ENCODE measurements around the gene HNRNPD.
A peak's percentile ranks its signal among the peaks of the same experiment; 100 is the strongest.
"Not testable (repeated sequence)": the region's sequence is repeated elsewhere in the genome, so short reads cannot be mapped to it uniquely, and the experiment has no call there.

HNRNPD gene

GRCh38 chr4:82373816-82374625, at the start of gene HNRNPD:
Gene HNRNPD (minus strand): TSS chr4:82373991. CDS start chr4:82373678, 313 bp downstream.
- DNase-seq = peak; percentile 84 to 91

DNA sequence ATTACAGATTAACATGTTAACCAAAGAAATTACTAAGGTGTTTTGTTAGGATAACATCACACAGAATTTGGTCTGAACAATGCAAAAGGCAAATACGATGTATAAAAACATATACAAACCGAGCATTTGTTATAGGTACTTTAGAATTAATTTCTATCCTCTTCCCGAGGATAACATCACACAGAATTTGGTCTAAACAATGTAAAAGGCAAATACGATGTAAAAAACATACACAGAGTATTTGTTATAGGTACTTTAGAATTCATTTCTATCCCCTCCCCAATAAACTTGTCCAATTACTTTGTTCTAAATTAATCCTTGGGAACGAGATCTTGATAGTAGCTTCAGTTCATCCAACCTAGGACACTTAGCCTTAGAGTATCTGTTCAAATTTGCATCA, 48.8 kb upstream of the HNRNPD start:
- no peak for DNase-seq

DNA sequence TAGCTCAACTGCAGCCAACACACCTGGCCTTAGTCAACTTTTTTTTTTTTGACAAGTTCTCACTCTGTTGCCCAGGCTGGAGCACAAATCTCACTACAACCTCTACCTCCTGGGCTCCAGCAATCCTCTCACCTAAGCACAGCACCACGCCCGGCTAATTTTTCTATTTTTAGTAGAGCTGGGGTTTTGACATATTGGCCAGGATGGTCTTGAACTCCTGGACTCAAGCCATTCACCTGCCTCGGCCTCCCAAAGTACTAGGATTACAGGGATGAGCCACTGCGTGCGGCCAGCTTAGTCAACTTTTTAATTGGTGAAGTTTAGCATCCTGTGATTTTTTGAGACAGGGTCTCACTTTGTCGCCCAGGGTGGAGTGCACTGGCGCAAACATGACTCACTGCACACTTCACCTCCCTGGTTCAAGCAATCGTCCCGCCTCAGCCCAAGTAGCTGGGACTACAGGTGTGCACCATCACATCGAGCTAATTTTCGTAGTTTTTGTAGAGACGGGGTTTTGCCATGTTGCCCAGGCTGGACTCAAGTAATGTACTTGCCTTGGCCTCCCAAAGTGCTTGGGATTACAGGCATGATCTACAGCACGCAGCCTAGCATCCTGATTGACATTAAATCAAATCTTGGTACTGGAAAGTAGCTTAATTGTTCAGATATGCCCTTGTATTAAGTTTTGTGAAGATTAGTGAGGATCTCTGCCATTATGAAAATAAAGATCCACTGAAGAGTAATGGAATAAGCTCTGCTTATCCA, 48.2 kb upstream of the HNRNPD start:
- no peak for DNase-seq

GRCh38 chr4:82419451-82419850, 45.7 kb upstream of the HNRNPD start:
- no peak for DNase-seq

DNA sequence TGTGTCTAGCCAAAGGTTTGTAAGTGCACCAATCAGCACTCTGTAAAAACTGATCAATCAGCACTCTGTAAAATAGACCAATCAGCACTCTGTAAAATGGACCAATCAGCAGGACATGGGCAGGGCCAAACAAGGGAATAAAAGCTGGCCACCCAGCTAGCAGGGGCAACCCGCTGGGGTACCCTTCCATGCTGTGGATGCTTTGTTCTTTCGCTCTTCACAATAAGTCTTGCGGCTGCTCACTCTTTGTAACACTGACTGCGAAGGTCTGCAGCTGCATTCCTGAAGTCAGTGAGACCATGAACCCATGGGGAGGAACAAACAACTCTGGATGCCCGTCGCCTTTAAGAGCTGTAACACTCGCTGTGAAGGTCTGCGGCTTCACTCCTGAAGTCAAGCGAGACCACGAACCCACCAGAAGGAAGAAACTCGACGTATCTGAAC, 42.2 kb upstream of the HNRNPD start:
- DNase-seq = no peak

GRCh38 chr4:82415061-82415460, 41.3 kb upstream of the HNRNPD start:
- not testable (repeated sequence) for DNase-seq

DNA sequence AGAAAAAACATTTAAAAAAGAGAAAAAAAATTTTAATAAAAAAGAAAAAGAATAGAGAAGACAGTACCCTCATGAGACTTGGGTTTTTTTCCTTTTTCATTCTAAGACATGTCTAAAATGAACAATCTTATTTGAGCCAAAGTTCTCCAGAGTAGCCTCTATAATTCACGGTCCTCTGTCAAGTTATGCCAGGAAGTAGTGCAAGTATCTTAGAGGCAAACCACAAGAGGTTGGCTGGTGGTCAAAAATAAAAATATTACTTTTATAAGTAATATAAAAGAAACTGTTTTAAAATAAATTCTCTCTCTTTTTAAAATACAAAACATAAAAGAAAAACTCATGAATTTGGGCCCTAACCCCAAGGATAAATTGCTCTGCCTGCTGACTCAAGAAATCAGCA, 29.9 kb upstream of the HNRNPD start:
- no peak for DNase-seq

- DNase-seq = no peak
Measured at GRCh38 chr4:82402196-82402775, 28.5 kb upstream of the HNRNPD start.

DNA sequence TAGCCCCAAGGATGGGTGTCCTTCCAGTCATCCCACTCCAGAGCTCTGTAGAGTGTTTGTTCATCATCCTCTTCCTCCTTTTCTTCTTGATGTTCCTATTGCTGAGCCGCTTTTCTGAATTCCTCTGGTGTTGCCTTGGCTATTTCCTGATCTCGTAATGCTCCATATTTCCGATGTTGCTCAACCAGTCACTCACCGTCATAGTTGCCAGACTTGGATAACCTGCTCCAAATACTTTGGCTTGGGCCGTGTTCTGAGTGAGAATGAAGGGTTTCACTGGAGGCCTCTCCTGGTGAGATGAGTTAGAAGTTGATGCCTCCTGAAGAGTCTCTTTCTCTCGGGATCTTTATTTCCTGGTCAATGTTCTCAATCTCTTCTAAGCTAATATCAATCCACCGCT, 27.8 kb upstream of the HNRNPD start:
- DNase-seq = no peak

DNA sequence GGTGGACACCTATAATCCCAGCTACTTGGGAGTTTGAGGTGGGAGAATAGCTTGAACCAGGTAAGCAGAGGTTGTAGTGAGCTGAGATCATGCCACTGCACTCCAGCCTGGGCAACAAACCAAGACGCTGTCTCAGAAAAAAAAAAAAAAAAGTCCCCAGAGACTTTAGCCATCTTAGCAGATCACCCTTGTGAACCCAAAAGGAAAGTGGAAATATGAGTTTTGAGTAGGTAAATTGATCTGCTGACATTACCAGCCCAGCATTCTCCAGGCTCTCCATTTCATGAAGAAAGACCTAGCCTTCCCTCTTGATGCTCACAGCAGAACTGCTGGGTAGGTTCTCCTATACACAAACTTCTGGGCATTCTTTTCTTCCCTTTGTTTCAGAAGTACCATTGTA, 24.5 kb upstream of the HNRNPD start:
- DNase-seq = no peak

DNA sequence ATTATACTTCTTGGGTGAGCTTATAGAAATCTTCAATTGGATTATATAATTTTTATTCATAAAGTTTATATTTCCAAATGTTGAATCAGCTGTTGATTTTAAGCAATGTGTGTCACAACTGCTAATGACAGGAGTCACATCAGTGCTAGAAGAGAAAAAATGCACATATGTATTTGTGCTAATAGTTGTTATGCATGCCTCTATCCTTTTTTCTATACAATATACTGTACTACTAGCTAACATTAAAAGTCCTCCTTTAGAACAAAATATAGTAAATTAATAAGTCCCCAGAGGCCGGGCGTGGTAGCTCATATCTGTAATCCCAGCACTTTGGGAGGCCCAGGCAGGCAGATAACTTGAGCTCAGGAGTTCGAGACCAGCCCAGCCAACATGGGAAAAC, 23.7 kb upstream of the HNRNPD start:
- DNase-seq = no peak

GRCh38 chr4:82394896-82395295, 21.1 kb upstream of the HNRNPD start:
- DNase-seq = no peak

- DNase-seq = not testable (repeated sequence)
Measured at GRCh38 chr4:82390061-82390460, 16.3 kb upstream of the HNRNPD start.

GRCh38 chr4:82388405-82388804, 14.6 kb upstream of the HNRNPD start:
- no peak for DNase-seq

DNA sequence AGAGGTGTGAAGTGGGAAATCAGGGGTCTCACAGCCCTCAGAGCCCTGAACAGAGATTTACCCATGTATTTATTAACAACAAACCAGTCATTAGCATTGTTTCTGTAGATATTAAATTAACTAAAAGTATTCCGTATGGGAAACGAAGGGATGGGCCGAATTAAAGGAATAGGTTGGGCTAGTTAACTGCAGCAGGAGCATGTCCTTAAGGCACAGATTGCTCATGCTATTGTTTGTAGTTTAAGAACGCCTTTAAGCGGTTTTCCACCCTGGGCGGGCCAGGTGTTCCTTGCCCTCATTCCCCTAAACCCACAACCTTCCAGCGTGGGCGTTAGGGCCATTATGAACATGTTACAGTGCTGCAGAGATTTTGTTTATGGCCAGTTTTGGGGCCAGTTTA, 12.5 kb upstream of the HNRNPD start:
- not testable (repeated sequence) for DNase-seq

DNA sequence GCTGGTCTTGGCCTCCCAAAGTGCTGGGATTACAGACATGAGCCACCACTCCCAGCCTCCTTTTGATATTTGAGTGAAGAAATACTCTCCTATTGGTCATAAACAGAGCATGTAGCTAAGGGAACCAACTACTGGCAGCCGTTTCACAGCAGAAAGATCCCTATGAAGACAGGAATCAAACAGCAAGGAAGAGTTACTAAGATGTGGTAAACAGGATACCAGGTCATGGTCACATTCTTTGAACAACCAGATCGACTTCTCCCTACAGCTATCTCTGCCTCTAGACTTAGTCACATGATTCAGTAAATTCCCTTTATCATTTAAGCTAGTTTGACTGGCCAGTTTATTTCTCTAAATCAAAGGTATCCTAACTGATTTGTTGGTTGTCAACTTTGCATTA, 9.0 kb upstream of the HNRNPD start:
- no peak for DNase-seq

DNA sequence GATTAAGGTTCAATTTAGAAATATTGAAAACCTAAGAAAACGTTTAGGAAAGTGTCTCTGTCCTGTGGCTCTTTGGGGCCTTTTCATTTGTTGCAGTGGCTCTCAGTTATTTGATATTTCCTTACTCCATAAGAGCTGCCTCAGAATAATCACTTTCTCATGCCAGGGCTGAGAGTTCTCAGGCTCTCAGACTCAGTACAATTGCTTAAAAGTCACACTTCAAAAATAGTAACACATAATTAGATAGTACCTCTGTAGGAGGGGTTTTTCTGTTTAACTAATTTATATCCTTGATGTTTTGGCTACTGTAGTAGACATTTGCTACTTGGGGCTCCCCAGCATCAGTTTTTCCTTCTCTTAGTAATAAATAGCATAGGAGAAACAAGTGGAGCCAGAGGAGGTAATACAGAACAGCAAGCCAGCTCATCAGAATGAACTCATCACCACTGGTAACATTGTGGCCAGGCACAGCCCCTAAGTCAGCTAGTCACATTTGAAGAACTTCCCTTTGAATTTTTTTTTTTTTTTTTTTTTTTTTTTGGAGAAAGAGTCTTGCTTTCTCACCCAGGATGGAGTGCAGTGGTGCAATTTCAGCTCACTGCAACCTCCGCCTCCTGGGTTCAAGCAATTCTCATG, 8.0 kb upstream of the HNRNPD start:
- DNase-seq = no peak

DNA sequence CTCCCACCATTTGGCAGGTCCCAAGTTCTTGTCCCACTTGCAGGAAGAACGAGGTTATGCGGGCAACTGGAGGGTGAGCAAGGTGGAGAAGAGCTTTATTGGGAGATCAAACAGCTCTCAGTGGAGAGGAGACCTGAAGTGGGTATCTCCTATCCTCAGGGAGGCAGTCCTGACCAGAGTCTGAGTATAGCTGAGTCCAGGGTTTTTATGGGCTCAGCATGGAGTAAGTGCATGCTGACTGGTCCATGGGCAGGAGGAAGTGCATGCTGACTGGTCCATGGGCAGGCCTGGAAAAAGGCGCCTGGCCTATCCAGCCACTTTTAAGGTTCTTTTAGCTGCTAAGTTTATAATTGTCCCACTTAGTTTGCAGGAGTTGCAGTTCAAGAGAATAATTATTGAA, 7.4 kb upstream of the HNRNPD start:
- DNase-seq = no peak

GRCh38 chr4:82380831-82381230, 7.0 kb upstream of the HNRNPD start:
- no peak for DNase-seq

- DNase-seq = no peak
Measured at GRCh38 chr4:82380344-82380743, 6.6 kb upstream of the HNRNPD start.

DNA sequence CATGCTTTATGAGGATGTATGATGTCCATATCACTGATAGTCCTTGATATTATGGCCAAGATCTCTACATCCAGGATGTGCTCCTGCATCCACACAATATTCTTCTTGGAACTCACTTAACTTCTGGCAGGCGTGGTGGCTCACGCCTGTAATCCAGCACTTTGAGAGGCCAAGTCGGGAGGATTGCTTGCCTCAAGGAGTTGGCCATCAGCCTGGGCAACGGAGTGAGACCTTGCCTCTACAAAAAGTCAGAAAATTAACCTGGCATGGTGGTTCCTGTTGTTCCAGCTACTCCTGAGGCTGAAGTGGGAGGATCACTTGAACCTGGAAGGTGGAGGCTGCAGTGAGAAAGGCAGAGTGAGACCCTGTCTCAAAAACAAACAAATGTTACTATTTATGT, 2.3 kb upstream of the HNRNPD start:
- no peak for DNase-seq

- DNase-seq = peak in 1 of 2 donors; percentile 45
Measured at GRCh38 chr4:82373486-82373815, 340 bp downstream of the HNRNPD start.
